Endothelial cell of umbilical vein (primary cell): ENCODE measurements around the gene FSTL1. TPM values are rescaled to one million over a fixed set of nuclear protein-coding genes. Genes with fewer than 3 reads are reported as not detected.

ENCODE experiments used
- BruUV-seq: library from RNA; stranded (reverse); fragments of 400-500 nt; replicated peaks from 2 replicates; lab custom pipeline; 2021; lab: Mats Ljungman, UMichigan
- CTCF ChIA-PET: fragments of 300-600, 350-600 bp; sonication (Branson Sonifier 250); formaldehyde crosslinking; loops from one replicate; lab custom pipeline; 2021; ENCODE audit warnings: antibody characterized with exemption, inconsistent platforms; lab: Charles Lee
- POLR2A ChIA-PET: fragments of 300-600, 350-600 bp; sonication (Branson Sonifier 250); formaldehyde crosslinking; loops from one replicate; lab custom pipeline; 2021; ENCODE audit warnings: antibody characterized with exemption, inconsistent platforms; lab: Charles Lee
- DNase-seq: peaks from one replicate; pipeline ENCODE4 v3.0.0-alpha.2; 2011; ENCODE audit warnings: low read depth, low spot score
- FAIRE-seq: peaks from 2 replicates; lab custom pipeline; 2011; peaks lifted over from hg19 to GRCh38; lab: Jason Lieb, UNC
- H2AFZ ChIP-seq: 2 replicates; pipeline ENCODE4 v1.6.0; 2012; ENCODE audit warnings: low read depth, low read length, control low read depth, inconsistent platforms
- H3K27ac ChIP-seq: 2 replicates; pipeline ENCODE4 v1.5.1; 2011; ENCODE audit warnings: low read depth, mild to moderate bottlenecking, control low read depth, low read length, moderate library complexity; ENCODE audit not compliant: insufficient read depth
- H3K27me3 ChIP-seq, 2 experiments: 2 replicates each; pipeline versions ENCODE4 v1.6.0 to v1.6.1; 2011; ENCODE audit warnings: low read length in 2 of 2, mixed read lengths in 1 of 2; ENCODE audit not compliant: control insufficient read depth in 2 of 2, insufficient read depth in 2 of 2
- H3K36me3 ChIP-seq, 2 experiments: 2 replicates in 1 of 2; 3 replicates in 1 of 2; pipeline ENCODE4 v1.5.1; 2011; ENCODE audit warnings: low read length in 2 of 2, mild to moderate bottlenecking in 1 of 2, moderate library complexity in 1 of 2; ENCODE audit not compliant: control insufficient read depth in 2 of 2, insufficient read depth in 2 of 2; ENCODE audit errors: extremely low read depth in 1 of 2
- H3K4me1 ChIP-seq: 3 replicates; pipeline ENCODE4 v1.5.1; 2011; ENCODE audit warnings: mild to moderate bottlenecking, low read length; ENCODE audit not compliant: control insufficient read depth, insufficient read depth; ENCODE audit errors: extremely low read depth
- H3K4me2 ChIP-seq: 2 replicates; pipeline ENCODE4 v1.6.1; 2011; ENCODE audit warnings: low read length, control low read depth, mixed read lengths; ENCODE audit not compliant: insufficient read depth
- H3K4me3 ChIP-seq, 3 experiments: fragments of 200-600 bp in 1 of 3; sonication (generic), shearing (Covaris generic) in 1 of 3; replicated peaks in 1 of 3; 2 replicates each; pipeline ENCODE4 v1.5.1; 2011 to 2016; ENCODE audit warnings: control low read depth in 3 of 3, low read length in 3 of 3, mild to moderate bottlenecking in 2 of 3, inconsistent platforms in 1 of 3, low read depth in 1 of 3, moderate library complexity in 1 of 3; ENCODE audit not compliant: insufficient read depth in 1 of 3
- H3K79me2 ChIP-seq: 2 replicates; pipeline ENCODE4 v1.6.0; 2012; ENCODE audit warnings: low read length, inconsistent platforms; ENCODE audit not compliant: control insufficient read depth, insufficient read depth
- H3K9ac ChIP-seq: replicated peaks from 2 replicates; pipeline ENCODE3; 2011; ENCODE audit warnings: low read length, control low read depth; ENCODE audit not compliant: insufficient read depth; ENCODE audit errors: extremely low read depth
- H3K9me1 ChIP-seq: replicated peaks from 3 replicates; pipeline ENCODE4 v1.6.0; 2011; ENCODE audit warnings: mild to moderate bottlenecking, low read length; ENCODE audit not compliant: control insufficient read depth, insufficient read depth; ENCODE audit errors: extremely low read depth
- H3K9me3 ChIP-seq: replicated peaks from 2 replicates; pipeline ENCODE4 v1.5.1; 2012; ENCODE audit warnings: low read length, inconsistent platforms; ENCODE audit not compliant: control insufficient read depth, insufficient read depth
- H4K20me1 ChIP-seq: replicated peaks from 2 replicates; pipeline ENCODE3; 2011; ENCODE audit warnings: mild to moderate bottlenecking, low read length; ENCODE audit not compliant: control insufficient read depth, insufficient read depth; ENCODE audit errors: extremely low read depth
- CTCF ChIP-seq, 2 donors: IDR thresholded peaks; 1 replicate in 1 of 2; 2 replicates in 1 of 2; pipeline ENCODE4 v1.5.1; 2011; ENCODE audit warnings: low read length in 2 of 2, mild to moderate bottlenecking in 2 of 2, moderate library complexity in 2 of 2, control low read depth in 1 of 2, inconsistent platforms in 1 of 2, low read depth in 1 of 2; ENCODE audit not compliant: insufficient read depth in 1 of 2; ENCODE audit errors: extremely low read depth in 1 of 2
- EZH2 ChIP-seq: IDR thresholded peaks from 2 replicates; pipeline ENCODE4 v1.6.1; 2012; ENCODE audit warnings: borderline replicate concordance, low read depth, mild to moderate bottlenecking, moderate library complexity, low read length, inconsistent platforms; ENCODE audit not compliant: severe bottlenecking
- FOS ChIP-seq: IDR thresholded peaks from 2 replicates; pipeline ENCODE4 v1.6.1; 2011; ENCODE audit warnings: mild to moderate bottlenecking, low read length, moderate library complexity, borderline replicate concordance; ENCODE audit not compliant: insufficient read depth
- GATA2 ChIP-seq: IDR thresholded peaks from 2 replicates; pipeline ENCODE4 v1.7.0; 2011; ENCODE audit warnings: low read depth, mild to moderate bottlenecking, moderate library complexity, mixed read lengths, low read length; ENCODE audit not compliant: insufficient read length, insufficient read depth
- JUN ChIP-seq: IDR thresholded peaks from 2 replicates; pipeline ENCODE4 v1.6.1; 2011; ENCODE audit warnings: borderline replicate concordance, low read depth; ENCODE audit not compliant: insufficient read length, insufficient read depth
- MAX ChIP-seq: IDR thresholded peaks from 2 replicates; pipeline ENCODE4 v1.6.1; 2011; ENCODE audit not compliant: insufficient read depth, insufficient read length
- MYC ChIP-seq: IDR thresholded peaks from one replicate; pipeline ENCODE4 v1.6.1; 2011; ENCODE audit warnings: mild to moderate bottlenecking, low read depth, low read length
- POLR2A ChIP-seq: IDR thresholded peaks from 2 replicates; pipeline ENCODE4 v1.6.1; 2012; ENCODE audit warnings: low read depth, mild to moderate bottlenecking, control low read depth, low read length
- POLR2AphosphoS5 ChIP-seq: IDR thresholded peaks from 2 replicates; pipeline ENCODE4 v1.6.1; 2012; ENCODE audit warnings: low read depth, mild to moderate bottlenecking, control low read depth, low read length, moderate library complexity; ENCODE audit not compliant: insufficient read depth
- dilution Hi-C: fragments of 300-500 bp; cut with MboI; formaldehyde crosslinking; loops from one replicate; pipeline ENCODE4 v1.15.0; 2019; ENCODE audit warnings: low sequenced_read_pairs; ENCODE audit not compliant: extremely low pct_ligation_motif_present
- intact Hi-C: fragments of 100-400 bp; cut with micrococcal nuclease; formaldehyde crosslinking; loops from one replicate; pipeline ENCODE4 v1.10.0; 2022
- polyA plus RNA-seq, 4 experiments: library from polyadenylated mRNA; depleted of rRNA in 3 of 4; stranded (reverse) in 3 of 4; unstranded in 1 of 4; fragments of >200 nt; gene quantifications; 2 replicates each; pipeline versions ENCODE4 v1.2.1 to v1.2.3, GENCODE V29; 2011 to 2012; ENCODE audit warnings: missing spikeins in 1 of 4
- total RNA-seq: library from RNA; stranded (reverse); gene quantifications from 2 replicates; pipeline ENCODE4 v1.2.3, GENCODE V29; 2021

FSTL1 gene
- total and polyA plus RNA-seq, 2 donors (not counting 3 experiments of a cell fraction or from before 2014, with no cell fraction given), result 235 to 562 TPM

DNA sequence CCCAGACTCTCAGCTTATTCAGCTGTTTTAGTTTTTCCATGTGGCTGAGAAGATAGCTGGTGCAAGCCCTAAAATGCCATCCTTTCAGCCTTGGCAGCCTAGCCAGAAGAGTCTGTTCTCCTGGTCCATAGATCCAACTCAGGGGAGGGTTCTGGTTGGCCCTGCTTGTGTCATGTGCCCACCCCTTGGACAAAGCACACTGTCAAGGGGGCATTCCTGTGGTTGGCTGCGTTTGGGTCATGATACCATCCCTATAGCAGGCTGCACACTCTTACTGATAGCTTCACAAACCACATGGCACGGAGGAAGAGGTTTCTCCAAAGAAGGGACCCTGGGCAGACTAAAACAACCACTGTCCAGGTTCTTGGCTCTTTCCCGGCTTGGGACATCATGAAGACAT, 8.4 kb upstream of the FSTL1 start:
- no peaks in the 10 kb centered on the region for H3K27me3 ChIP-seq
- POLR2A ChIA-PET, result interaction anchor here (0.7 kb wide), 1 partner anchor 42 kb away, joined by 5 read pairs; no protein-coding TSS in a partner anchor
- no peak overlapping the region for H3K4me2 ChIP-seq
- H3K9me1 ChIP-seq, result no peaks in the 10 kb centered on the region
- dilution Hi-C loops, result no loop called here
- peaks cover 4% of the 10 kb centered on the region for H3K4me1 ChIP-seq
- TF ChIP-seq MYC (no peak), EZH2 (no peak), POLR2A (no peak)
- FAIRE-seq (no peak), DNase-seq (no peak)
- CTCF ChIA-PET, result interaction anchor here (1.6 kb wide), 1 partner anchor 99 kb away, joined by 4 read pairs; no protein-coding TSS in a partner anchor
- H4K20me1 ChIP-seq, result no peaks in the 10 kb centered on the region
- no peaks in the 10 kb centered on the region for H3K9me3 ChIP-seq
- H3K4me3 ChIP-seq, result no peak overlapping the region
- no TSS peak for BruUV-seq
- intact Hi-C loops, result no loop called here
- H2AFZ ChIP-seq, result no peak overlapping the region
- no peak overlapping the region for H3K27ac ChIP-seq
- no peaks in the 10 kb centered on the region for H3K36me3 ChIP-seq
- no peaks in the 10 kb centered on the region for H3K79me2 ChIP-seq
- no peak overlapping the region for H3K9ac ChIP-seq

DNA sequence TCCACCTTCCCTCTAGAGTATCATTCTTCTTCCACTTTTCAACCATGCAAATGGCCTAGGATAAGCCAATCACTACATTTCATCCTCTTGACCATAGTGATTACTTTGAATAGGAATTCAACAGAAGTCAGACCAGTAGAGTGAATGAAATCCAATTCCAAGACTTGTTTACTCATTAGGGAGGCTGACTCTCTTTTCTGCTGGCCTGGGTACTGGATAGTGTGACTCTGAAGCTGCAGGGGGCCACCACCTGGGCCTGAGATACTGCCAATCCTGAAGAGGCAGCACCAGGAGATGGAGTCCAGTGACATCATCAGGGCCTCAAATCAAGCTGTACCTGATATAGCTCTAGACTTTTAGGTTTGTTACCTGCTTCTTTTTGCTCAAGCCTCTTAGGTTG, 7.0 kb upstream of the FSTL1 start:
- Histone ChIP-seq H2AFZ (no peak overlapping the region), H3K4me1 (peaks cover 4% of the 10 kb centered on the region), H4K20me1 (no peaks in the 10 kb centered on the region), H3K9ac (no peak overlapping the region), H3K27me3 (no peaks in the 10 kb centered on the region), H3K4me2 (no peak overlapping the region), H3K79me2 (no peaks in the 10 kb centered on the region), H3K4me3 (no peak overlapping the region), H3K36me3 (no peaks in the 10 kb centered on the region), H3K27ac (no peak overlapping the region), H3K9me1 (no peaks in the 10 kb centered on the region), H3K9me3 (no peaks in the 10 kb centered on the region)
- intact Hi-C loops, result no loop called here
- TF ChIP-seq GATA2, result no peak
- TF ChIP-seq MYC, result no peak
- TF ChIP-seq POLR2A, result no peak
- TF ChIP-seq EZH2, result no peak
- no peak for TF ChIP-seq POLR2AphosphoS5
- TF ChIP-seq CTCF (IDR thresholded peaks at IDR 0.05; ENCODE audit: extremely low read depth in 1 of 2, insufficient read depth in 1 of 2, low read depth in 1 of 2, low read length in 2 of 2), result no peak
- TF ChIP-seq FOS, result no peak
- TF ChIP-seq JUN, result no peak
- no peak for TF ChIP-seq MAX
- no TSS peak for BruUV-seq
- ChIA-PET POLR2A (no interaction called here), CTCF (interaction anchor here (0.7 to 1.0 kb wide), 2 partner anchors 15 to 101 kb away, joined by 3 to 4 read pairs; no protein-coding TSS in a partner anchor)
- DNase-seq, result no peak
- FAIRE-seq, result no peak
- dilution Hi-C loops, result no loop called here
